Panc1 (cell line): ENCODE measurements around the gene PHLPP1. TPM values are rescaled to one million over a fixed set of nuclear protein-coding genes. Genes with fewer than 3 reads are reported as not detected.

Experiments
- ATAC-seq: fragments of 200-7000 bp; cut with Tn5 transposase; 2 replicates; pipeline ENCODE4 v1.9.1; 2020; ENCODE audit warnings: mild to moderate bottlenecking, moderate library complexity
- BruUV-seq: library from RNA; stranded (reverse); fragments of 400-500 nt; replicated peaks from 2 replicates; lab custom pipeline; 2021; lab: Mats Ljungman, UMichigan
- CTCF ChIA-PET: fragments of 300-600 bp; sonication (Branson Sonifier 250); formaldehyde crosslinking; loops from one replicate; lab custom pipeline; 2022; ENCODE audit warnings: antibody characterized with exemption; lab: Charles Lee
- POLR2A ChIA-PET: fragments of 300-600 bp; sonication (Branson Sonifier 250); formaldehyde crosslinking; loops from one replicate; lab custom pipeline; 2022; ENCODE audit warnings: antibody characterized with exemption; lab: Charles Lee
- DNase-seq: peaks from one replicate; pipeline ENCODE4 v3.0.0-alpha.2; 2010; ENCODE audit warnings: low read depth, low spot score
- H3K27ac ChIP-seq: 2 replicates; pipeline ENCODE4 v1.5.1; 2011; ENCODE audit warnings: mild to moderate bottlenecking, low read length, inconsistent platforms
- H3K27me3 ChIP-seq: fragments of 200-500 bp; sonication (Bioruptor generic); 2 replicates; pipeline ENCODE4 v1.6.0; 2014; ENCODE audit warnings: low read length, inconsistent platforms; ENCODE audit not compliant: control insufficient read depth, insufficient read depth
- H3K36me3 ChIP-seq: fragments of 200-500 bp; sonication (Bioruptor generic); 2 replicates; pipeline ENCODE4 v1.5.1; 2014; ENCODE audit warnings: inconsistent platforms, mild to moderate bottlenecking, low read length, moderate library complexity; ENCODE audit not compliant: control insufficient read depth, insufficient read depth
- H3K4me1 ChIP-seq: 2 replicates; pipeline ENCODE4 v1.5.1; 2011; ENCODE audit warnings: inconsistent platforms, mild to moderate bottlenecking, low read length, moderate library complexity; ENCODE audit not compliant: control insufficient read depth, insufficient read depth
- H3K4me3 ChIP-seq, 2 experiments: 2 replicates each; pipeline ENCODE4 v1.5.1; 2011 to 2012; ENCODE audit warnings: low read depth in 2 of 2, low read length in 2 of 2, mild to moderate bottlenecking in 2 of 2, inconsistent platforms in 1 of 2, moderate library complexity in 1 of 2
- H3K9me3 ChIP-seq: fragments of 200-500 bp; sonication (Bioruptor generic); 2 replicates; pipeline ENCODE4 v1.5.1; 2014; ENCODE audit warnings: low read depth, mild to moderate bottlenecking, inconsistent platforms, low read length, moderate library complexity; ENCODE audit not compliant: control insufficient read depth, insufficient read depth
- CTCF ChIP-seq: fragments of 450-650 bp; IDR thresholded peaks from 2 replicates; pipeline ENCODE4 v1.5.1; 2017; ENCODE audit warnings: mild to moderate bottlenecking
- POLR2AphosphoS5 ChIP-seq: IDR thresholded peaks from 2 replicates; pipeline ENCODE4 v1.6.1; 2012; ENCODE audit warnings: mild to moderate bottlenecking, low read depth, low read length, moderate library complexity
- REST ChIP-seq, 2 experiments: IDR thresholded peaks; 2 replicates each; pipeline ENCODE4 v1.6.1; 2011 to 2012; ENCODE audit warnings: low read depth in 2 of 2, control low read depth in 1 of 2, low read length in 1 of 2, mild to moderate bottlenecking in 1 of 2, moderate library complexity in 1 of 2; ENCODE audit not compliant: insufficient read depth in 1 of 2
- SIN3A ChIP-seq: IDR thresholded peaks from 2 replicates; pipeline ENCODE4 v1.6.1; 2012; ENCODE audit warnings: low read depth, mild to moderate bottlenecking, low read length, moderate library complexity, borderline replicate concordance; ENCODE audit not compliant: insufficient read depth
- TCF7L2 ChIP-seq: IDR thresholded peaks from 2 replicates; pipeline ENCODE4 v1.6.1; 2011; ENCODE audit warnings: mild to moderate bottlenecking, low read depth, low read length, inconsistent platforms
- in situ Hi-C: cut with HindIII; loops from 2 replicates; pipeline ENCODE4 v1.10.0; 2016; ENCODE audit warnings: low sequenced_read_pairs, low pct_unique_long_range_greater_than_20kb
- intact Hi-C: fragments of 100-400 bp; cut with micrococcal nuclease; formaldehyde crosslinking; loops from one replicate; pipeline ENCODE4 v1.10.0; 2022; ENCODE audit not compliant: unreplicated experiment
- total RNA-seq: library from RNA; stranded (reverse); gene quantifications from one replicate; pipeline ENCODE4 v1.2.1, GENCODE V29; 2021; ENCODE audit not compliant: unreplicated experiment

Gene PHLPP1
- total RNA-seq, 1 experiment from 2014 or later, result 6.3 TPM

GRCh38 chr18:62741584-62741983, 26.2 kb downstream of the PHLPP1 start:
- Histone ChIP-seq H3K9me3 (no peaks in the 10 kb centered on the region), H3K4me3 (no peak overlapping the region), H3K36me3 (no peaks in the 10 kb centered on the region), H3K4me1 (peaks cover 11% of the 10 kb centered on the region), H3K27ac (no peak overlapping the region), H3K27me3 (no peaks in the 10 kb centered on the region)
- intact Hi-C loops (no loop called here), in situ Hi-C loops (no loop called here)
- ATAC-seq (no peak), DNase-seq (no peak)
- no TSS peak for BruUV-seq
- POLR2A ChIA-PET, result no interaction called here
- no peak for TF ChIP-seq SIN3A
- no peak for TF ChIP-seq CTCF
- no peak for TF ChIP-seq TCF7L2
- no peak for TF ChIP-seq REST (IDR thresholded peaks at IDR 0.05; ENCODE audit: insufficient read depth in 1 of 2, low read depth in 2 of 2, low read length in 1 of 2)
- TF ChIP-seq POLR2AphosphoS5, result no peak
- CTCF ChIA-PET, result no interaction called here

- ChIA-PET CTCF (no interaction called here), POLR2A (no interaction called here)
- no peaks in the 10 kb centered on the region for H3K9me3 ChIP-seq
- H3K27ac ChIP-seq, result no peak overlapping the region
- H3K4me3 ChIP-seq, result no peak overlapping the region
- DNase-seq (no peak), ATAC-seq (no peak)
- intact Hi-C loops (no loop called here), in situ Hi-C loops (no loop called here)
- H3K4me1 ChIP-seq, result peaks cover 11% of the 10 kb centered on the region
- TF ChIP-seq POLR2AphosphoS5, result no peak
- TF ChIP-seq CTCF, result no peak
- TF ChIP-seq SIN3A, result no peak
- TF ChIP-seq TCF7L2, result no peak
- no peak for TF ChIP-seq REST (IDR thresholded peaks at IDR 0.05; ENCODE audit: insufficient read depth in 1 of 2, low read depth in 2 of 2, low read length in 1 of 2)
- no peaks in the 10 kb centered on the region for H3K36me3 ChIP-seq
- no peaks in the 10 kb centered on the region for H3K27me3 ChIP-seq
- BruUV-seq, result no TSS peak
These were observed 29.0 kb downstream of the PHLPP1 start for GRCh38 chr18:62744076-62744968.
